ENCODE data around the gene CERS2. TPM values are rescaled to one million over a fixed set of nuclear protein-coding genes. Genes with fewer than 3 reads are reported as not detected.

CERS2 gene
- total and polyA plus RNA-seq, 4 donors, result 212 to 346 (median 278) TPM

DNA sequence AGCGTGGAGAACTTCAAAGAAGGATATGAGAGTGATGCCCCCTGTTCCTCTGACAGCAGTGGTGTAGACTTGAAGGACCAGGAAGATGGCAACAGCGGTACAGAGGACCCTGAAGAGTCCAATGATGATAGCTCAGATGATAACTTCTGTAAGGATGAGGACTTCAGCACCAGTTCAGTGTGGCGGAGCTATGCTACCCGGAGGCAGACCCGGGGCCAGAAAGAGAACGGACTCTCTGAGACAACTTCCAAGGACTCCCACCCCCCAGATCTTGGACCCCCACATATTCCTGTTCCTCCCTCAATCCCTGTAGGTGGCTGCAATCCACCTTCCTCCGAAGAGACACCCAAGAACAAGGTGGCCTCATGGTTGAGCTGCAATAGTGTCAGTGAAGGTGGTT lies 14.0 kb downstream of the CERS2 start (continued):
- TF ChIP-seq, protein P1, sequence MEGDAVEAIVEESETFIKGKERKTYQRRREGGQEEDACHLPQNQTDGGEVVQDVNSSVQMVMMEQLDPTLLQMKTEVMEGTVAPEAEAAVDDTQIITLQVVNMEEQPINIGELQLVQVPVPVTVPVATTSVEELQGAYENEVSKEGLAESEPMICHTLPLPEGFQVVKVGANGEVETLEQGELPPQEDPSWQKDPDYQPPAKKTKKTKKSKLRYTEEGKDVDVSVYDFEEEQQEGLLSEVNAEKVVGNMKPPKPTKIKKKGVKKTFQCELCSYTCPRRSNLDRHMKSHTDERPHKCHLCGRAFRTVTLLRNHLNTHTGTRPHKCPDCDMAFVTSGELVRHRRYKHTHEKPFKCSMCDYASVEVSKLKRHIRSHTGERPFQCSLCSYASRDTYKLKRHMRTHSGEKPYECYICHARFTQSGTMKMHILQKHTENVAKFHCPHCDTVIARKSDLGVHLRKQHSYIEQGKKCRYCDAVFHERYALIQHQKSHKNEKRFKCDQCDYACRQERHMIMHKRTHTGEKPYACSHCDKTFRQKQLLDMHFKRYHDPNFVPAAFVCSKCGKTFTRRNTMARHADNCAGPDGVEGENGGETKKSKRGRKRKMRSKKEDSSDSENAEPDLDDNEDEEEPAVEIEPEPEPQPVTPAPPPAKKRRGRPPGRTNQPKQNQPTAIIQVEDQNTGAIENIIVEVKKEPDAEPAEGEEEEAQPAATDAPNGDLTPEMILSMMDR (IDR thresholded peaks at IDR 0.05; ENCODE audit: low read depth, low read length, missing input control), result no peak
- TF ChIP-seq GABPA (IDR thresholded peaks at IDR 0.05 in 1 of 2, conservative IDR thresholded peaks at IDR 0.05 in 1 of 2), result no peak
- no peak for TF ChIP-seq HNF4A (conservative IDR thresholded peaks at IDR 0.05)
- no peak for TF ChIP-seq TAF1 (conservative IDR thresholded peaks at IDR 0.05)

DNA sequence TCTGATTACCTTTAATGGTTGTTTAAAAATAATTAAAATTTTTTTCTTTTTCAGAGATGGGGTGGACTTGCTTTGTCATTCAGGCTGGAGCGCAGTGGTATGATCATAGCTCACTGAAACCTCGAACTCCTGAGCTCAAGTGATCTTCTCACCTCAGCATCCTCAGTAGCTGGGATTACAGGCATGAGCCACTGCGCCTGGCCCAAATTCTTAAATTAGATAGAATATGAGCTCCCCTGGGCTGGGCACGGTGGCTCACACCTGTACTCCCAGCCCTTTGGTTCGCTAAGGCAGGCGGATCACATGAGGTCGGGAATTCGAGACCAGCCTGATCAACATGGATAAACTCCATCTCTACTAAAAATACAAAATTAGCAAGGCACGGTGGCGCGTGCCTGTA lies 17.0 kb downstream of the CERS2 start:
- Histone ChIP-seq H3K36me3 (ENCODE audit: control insufficient read depth in 4 of 4, insufficient read depth in 3 of 4, low read depth in 1 of 4, low read length in 3 of 4) (peaks cover 7 to 42% (median 32%) of the 10 kb centered on the region in 4 donors), H3K4me3 (ENCODE audit: low read depth in 1 of 3, low read length in 3 of 3) (no peak overlapping the region), H3K27me3 (ENCODE audit: control insufficient read depth in 4 of 4, insufficient read depth in 4 of 4, low read length in 3 of 4) (no peaks in the 10 kb centered on the region), H3K27ac (ENCODE audit: low read depth in 1 of 2, low read length in 2 of 2) (no peak overlapping the region), H3K9me3 (ENCODE audit: control insufficient read depth in 4 of 4, low read length in 3 of 4) (no peaks in the 10 kb centered on the region), H3K9ac (ENCODE audit: low read depth in 1 of 2, low read length in 2 of 2) (no peak overlapping the region), H3K4me1 (ENCODE audit: control insufficient read depth in 4 of 4, insufficient read depth in 4 of 4, low read length in 3 of 4) (peaks cover 0 to 4% (median 0%) of the 10 kb centered on the region in 4 donors)
- TF ChIP-seq GABPA (IDR thresholded peaks at IDR 0.05 in 1 of 2, conservative IDR thresholded peaks at IDR 0.05 in 1 of 2), result no peak
- TF ChIP-seq YY1 (IDR thresholded peaks at IDR 0.05), result no peak
- TF ChIP-seq JUND (IDR thresholded peaks at IDR 0.05), result no peak
- TF ChIP-seq, protein P2, sequence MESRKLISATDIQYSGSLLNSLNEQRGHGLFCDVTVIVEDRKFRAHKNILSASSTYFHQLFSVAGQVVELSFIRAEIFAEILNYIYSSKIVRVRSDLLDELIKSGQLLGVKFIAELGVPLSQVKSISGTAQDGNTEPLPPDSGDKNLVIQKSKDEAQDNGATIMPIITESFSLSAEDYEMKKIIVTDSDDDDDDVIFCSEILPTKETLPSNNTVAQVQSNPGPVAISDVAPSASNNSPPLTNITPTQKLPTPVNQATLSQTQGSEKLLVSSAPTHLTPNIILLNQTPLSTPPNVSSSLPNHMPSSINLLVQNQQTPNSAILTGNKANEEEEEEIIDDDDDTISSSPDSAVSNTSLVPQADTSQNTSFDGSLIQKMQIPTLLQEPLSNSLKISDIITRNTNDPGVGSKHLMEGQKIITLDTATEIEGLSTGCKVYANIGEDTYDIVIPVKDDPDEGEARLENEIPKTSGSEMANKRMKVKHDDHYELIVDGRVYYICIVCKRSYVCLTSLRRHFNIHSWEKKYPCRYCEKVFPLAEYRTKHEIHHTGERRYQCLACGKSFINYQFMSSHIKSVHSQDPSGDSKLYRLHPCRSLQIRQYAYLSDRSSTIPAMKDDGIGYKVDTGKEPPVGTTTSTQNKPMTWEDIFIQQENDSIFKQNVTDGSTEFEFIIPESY (IDR thresholded peaks at IDR 0.05), result no peak
- TF ChIP-seq TAF1 (conservative IDR thresholded peaks at IDR 0.05), result no peak
- TF ChIP-seq, protein P3, sequence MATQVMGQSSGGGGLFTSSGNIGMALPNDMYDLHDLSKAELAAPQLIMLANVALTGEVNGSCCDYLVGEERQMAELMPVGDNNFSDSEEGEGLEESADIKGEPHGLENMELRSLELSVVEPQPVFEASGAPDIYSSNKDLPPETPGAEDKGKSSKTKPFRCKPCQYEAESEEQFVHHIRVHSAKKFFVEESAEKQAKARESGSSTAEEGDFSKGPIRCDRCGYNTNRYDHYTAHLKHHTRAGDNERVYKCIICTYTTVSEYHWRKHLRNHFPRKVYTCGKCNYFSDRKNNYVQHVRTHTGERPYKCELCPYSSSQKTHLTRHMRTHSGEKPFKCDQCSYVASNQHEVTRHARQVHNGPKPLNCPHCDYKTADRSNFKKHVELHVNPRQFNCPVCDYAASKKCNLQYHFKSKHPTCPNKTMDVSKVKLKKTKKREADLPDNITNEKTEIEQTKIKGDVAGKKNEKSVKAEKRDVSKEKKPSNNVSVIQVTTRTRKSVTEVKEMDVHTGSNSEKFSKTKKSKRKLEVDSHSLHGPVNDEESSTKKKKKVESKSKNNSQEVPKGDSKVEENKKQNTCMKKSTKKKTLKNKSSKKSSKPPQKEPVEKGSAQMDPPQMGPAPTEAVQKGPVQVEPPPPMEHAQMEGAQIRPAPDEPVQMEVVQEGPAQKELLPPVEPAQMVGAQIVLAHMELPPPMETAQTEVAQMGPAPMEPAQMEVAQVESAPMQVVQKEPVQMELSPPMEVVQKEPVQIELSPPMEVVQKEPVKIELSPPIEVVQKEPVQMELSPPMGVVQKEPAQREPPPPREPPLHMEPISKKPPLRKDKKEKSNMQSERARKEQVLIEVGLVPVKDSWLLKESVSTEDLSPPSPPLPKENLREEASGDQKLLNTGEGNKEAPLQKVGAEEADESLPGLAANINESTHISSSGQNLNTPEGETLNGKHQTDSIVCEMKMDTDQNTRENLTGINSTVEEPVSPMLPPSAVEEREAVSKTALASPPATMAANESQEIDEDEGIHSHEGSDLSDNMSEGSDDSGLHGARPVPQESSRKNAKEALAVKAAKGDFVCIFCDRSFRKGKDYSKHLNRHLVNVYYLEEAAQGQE (IDR thresholded peaks at IDR 0.05), result no peak
- TF ChIP-seq, protein P4, sequence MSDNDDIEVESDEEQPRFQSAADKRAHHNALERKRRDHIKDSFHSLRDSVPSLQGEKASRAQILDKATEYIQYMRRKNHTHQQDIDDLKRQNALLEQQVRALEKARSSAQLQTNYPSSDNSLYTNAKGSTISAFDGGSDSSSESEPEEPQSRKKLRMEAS (IDR thresholded peaks at IDR 0.05), result no peak
- TF ChIP-seq NR2F2 (IDR thresholded peaks at IDR 0.05), result no peak
- TF ChIP-seq HNF4G (IDR thresholded peaks at IDR 0.05), result no peak
- TF ChIP-seq FOXA2 (IDR thresholded peaks at IDR 0.05), result no peak
- WGBS, result 97% methylated on average over 11 of the region's 11 CpGs
- no peak for DNase-seq (ENCODE audit: low spot score)

DNA sequence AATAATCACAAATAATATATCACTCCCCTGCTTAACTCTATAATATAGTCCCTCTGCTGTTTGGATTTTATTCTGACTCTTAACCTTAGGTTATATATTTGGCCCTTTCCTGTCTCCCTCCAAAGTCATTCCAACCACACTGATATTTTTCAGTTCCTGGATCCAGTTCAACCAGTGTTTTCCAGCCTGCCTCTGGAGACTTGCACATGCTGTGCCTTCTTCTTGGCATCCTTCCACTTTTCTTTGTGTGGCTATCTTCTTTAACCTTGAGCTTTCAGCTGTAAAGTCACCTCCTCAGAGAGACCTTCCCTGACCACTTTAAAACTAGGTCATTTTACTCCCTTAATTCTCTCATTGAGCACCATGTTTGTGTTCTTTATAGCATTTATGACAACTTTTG lies 19.4 kb downstream of the CERS2 start:
- Histone ChIP-seq H3K9ac (ENCODE audit: low read depth in 1 of 2, low read length in 2 of 2) (no peak overlapping the region), H3K4me1 (ENCODE audit: control insufficient read depth in 4 of 4, insufficient read depth in 4 of 4, low read length in 3 of 4) (no peaks in the 10 kb centered on the region), H3K4me3 (ENCODE audit: low read depth in 1 of 3, low read length in 3 of 3) (no peak overlapping the region), H3K27me3 (ENCODE audit: control insufficient read depth in 4 of 4, insufficient read depth in 4 of 4, low read length in 3 of 4) (no peaks in the 10 kb centered on the region), H3K9me3 (ENCODE audit: control insufficient read depth in 4 of 4, low read length in 3 of 4) (no peaks in the 10 kb centered on the region), H3K27ac (ENCODE audit: low read depth in 1 of 2, low read length in 2 of 2) (no peak overlapping the region), H3K36me3 (ENCODE audit: control insufficient read depth in 4 of 4, insufficient read depth in 3 of 4, low read depth in 1 of 4, low read length in 3 of 4) (peaks cover 5 to 50% (median 36%) of the 10 kb centered on the region in 4 donors)
- no peak for DNase-seq (ENCODE audit: low spot score)
- no peak for TF ChIP-seq FOXA2 (IDR thresholded peaks at IDR 0.05)
- TF ChIP-seq NR2F2 (IDR thresholded peaks at IDR 0.05), result peak; percentile 20

All from liver (tissue), 9 donors.